Measurements from ENCODE around the gene AATF. TPM values are rescaled to one million over a fixed set of nuclear protein-coding genes. Genes with fewer than 3 reads are reported as not detected.
A peak's percentile ranks its signal among the peaks of the same experiment; 100 is the strongest.

The AATF gene
- total and polyA plus RNA-seq, 2 of the 8 experiments (the other 6 are each of a cell fraction or from before 2014, with no cell fraction given) = 20.1 to 62.8 TPM

DNA sequence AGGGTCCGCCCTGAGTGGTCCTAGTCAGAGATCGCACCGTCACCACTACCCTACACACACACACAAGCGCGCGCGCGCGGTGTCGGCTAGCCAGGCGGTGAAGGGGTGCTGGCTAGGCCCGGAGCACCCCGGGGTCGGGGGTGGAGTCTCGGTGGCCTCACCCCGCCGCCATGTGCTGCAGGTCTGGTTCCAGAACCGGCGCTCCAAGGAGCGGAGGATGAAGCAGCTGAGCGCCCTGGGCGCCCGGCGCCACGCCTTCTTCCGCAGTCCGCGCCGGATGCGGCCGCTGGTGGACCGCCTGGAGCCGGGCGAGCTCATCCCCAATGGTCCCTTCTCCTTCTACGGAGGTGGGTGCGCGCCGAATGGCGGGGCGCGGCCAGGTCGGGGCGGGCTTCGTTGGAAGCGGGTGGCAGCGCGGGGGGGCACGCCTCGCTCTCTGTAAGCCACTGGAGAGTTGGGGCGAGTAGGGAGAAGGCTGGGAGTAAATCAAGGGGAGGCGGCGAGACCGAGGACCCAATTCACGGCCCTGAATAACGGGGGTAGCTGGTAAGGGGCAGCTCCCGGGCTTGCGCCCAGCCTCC is 6.6 kb upstream of the AATF start (continued):
- TF ChIP-seq ASH2L (IDR thresholded peaks at IDR 0.05; ENCODE audit: low read length) = no peak
- TF ChIP-seq CHD7 (IDR thresholded peaks at IDR 0.05; ENCODE audit: insufficient replicate concordance, low read length) = no peak
- no peak for TF ChIP-seq CTBP2 (IDR thresholded peaks at IDR 0.05; ENCODE audit: borderline replicate concordance, insufficient read depth, insufficient read length, low read length)
- no peak for TF ChIP-seq KDM5A (IDR thresholded peaks at IDR 0.05; ENCODE audit: low read length)
- no peak for TF ChIP-seq SRF (IDR thresholded peaks at IDR 0.05; ENCODE audit: low read depth, low read length)
- TF ChIP-seq, protein P1, sequence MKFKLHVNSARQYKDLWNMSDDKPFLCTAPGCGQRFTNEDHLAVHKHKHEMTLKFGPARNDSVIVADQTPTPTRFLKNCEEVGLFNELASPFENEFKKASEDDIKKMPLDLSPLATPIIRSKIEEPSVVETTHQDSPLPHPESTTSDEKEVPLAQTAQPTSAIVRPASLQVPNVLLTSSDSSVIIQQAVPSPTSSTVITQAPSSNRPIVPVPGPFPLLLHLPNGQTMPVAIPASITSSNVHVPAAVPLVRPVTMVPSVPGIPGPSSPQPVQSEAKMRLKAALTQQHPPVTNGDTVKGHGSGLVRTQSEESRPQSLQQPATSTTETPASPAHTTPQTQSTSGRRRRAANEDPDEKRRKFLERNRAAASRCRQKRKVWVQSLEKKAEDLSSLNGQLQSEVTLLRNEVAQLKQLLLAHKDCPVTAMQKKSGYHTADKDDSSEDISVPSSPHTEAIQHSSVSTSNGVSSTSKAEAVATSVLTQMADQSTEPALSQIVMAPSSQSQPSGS (IDR thresholded peaks at IDR 0.05; ENCODE audit: low read length) = no peak
- 0 out of 2 replicates have a peak, but pooled peaks have one; percentile 13 for TF ChIP-seq SP1 (IDR thresholded peaks at IDR 0.05; ENCODE audit: low read depth, low read length)

All from H1 (cell line).